Stimulated activated CD4-positive, alpha-beta T cell treated with anti-CD3 and anti-CD28 coated beads, Interleukin-4, amount 100 ng/mL, for 24 hours (primary cell): ENCODE results near the gene ENOPH1.
"Not testable (repeated sequence)": the region's sequence is repeated elsewhere in the genome, so short reads cannot be mapped to it uniquely, and the experiment has no call there.

ENCODE experiments used
- DNase-seq: peaks from one replicate; pipeline ENCODE4 v3.0.0-alpha.2; 2020

Gene ENOPH1

GRCh38 chr4:82473621-82474164, 43.3 kb downstream of the ENOPH1 start:
- DNase-seq: no peak

- not testable (repeated sequence) for DNase-seq
These were observed 45.5 kb downstream of the ENOPH1 start for GRCh38 chr4:82475931-82476330.

GRCh38 chr4:82477469-82477868, 47.1 kb downstream of the ENOPH1 start:
- not testable (repeated sequence) for DNase-seq

- DNase-seq: no peak
These were observed 49.2 kb downstream of the ENOPH1 start for GRCh38 chr4:82479562-82479961.

- no peak for DNase-seq
These were observed 50.5 kb downstream of the ENOPH1 start for GRCh38 chr4:82480771-82481505.

GRCh38 chr4:82481506-82481840, 51.1 kb downstream of the ENOPH1 start:
- no peak for DNase-seq

- DNase-seq: no peak
These were observed 52.0 kb downstream of the ENOPH1 start for GRCh38 chr4:82482387-82482786.

- DNase-seq: no peak
These were observed 54.8 kb downstream of the ENOPH1 start for GRCh38 chr4:82484996-82485783.

GRCh38 chr4:82489076-82489475, 58.7 kb downstream of the ENOPH1 start:
- no peak for DNase-seq

- DNase-seq: no peak
These were observed 59.6 kb downstream of the ENOPH1 start for GRCh38 chr4:82489987-82490386.

GRCh38 chr4:82491251-82491960, 61.0 kb downstream of the ENOPH1 start:
- no peak for DNase-seq

GRCh38 chr4:82493721-82494425, 63.5 kb downstream of the ENOPH1 start:
- no peak for DNase-seq

GRCh38 chr4:82495666-82496065, 65.3 kb downstream of the ENOPH1 start:
- DNase-seq: no peak

GRCh38 chr4:82496349-82496748, 66.0 kb downstream of the ENOPH1 start:
- DNase-seq: no peak

- no peak for DNase-seq
These were observed 69.5 kb downstream of the ENOPH1 start for GRCh38 chr4:82499738-82500434.

GRCh38 chr4:82500435-82501153, 70.2 kb downstream of the ENOPH1 start:
- DNase-seq: no peak

- DNase-seq: no peak
These were observed 70.7 kb downstream of the ENOPH1 start for GRCh38 chr4:82501154-82501442.

GRCh38 chr4:82508011-82508410, 77.6 kb downstream of the ENOPH1 start:
- DNase-seq: no peak

GRCh38 chr4:82508806-82509428, 78.5 kb downstream of the ENOPH1 start:
- DNase-seq: no peak

- no peak for DNase-seq
These were observed 79.8 kb downstream of the ENOPH1 start for GRCh38 chr4:82510216-82510615.
